UCSD-AML1 (cell line): ENCODE data around the gene TAT.

Experiments used
- DNase-seq: peaks from one replicate; lab custom pipeline; 2025; ENCODE audit not compliant: unreplicated experiment; lab: John Stamatoyannopoulos, UW

The TAT gene

GRCh38 chr16:71547168-71547567 lies 29.7 kb downstream of the TAT start:
- no peak for DNase-seq

GRCh38 chr16:71542377-71542776 lies 34.5 kb downstream of the TAT start:
- peak; percentile 49 for DNase-seq

- peak; percentile 30 for DNase-seq
These were observed 39.2 kb downstream of the TAT start for GRCh38 chr16:71537643-71538042.

- no peak for DNase-seq
These were observed 40.0 kb downstream of the TAT start for GRCh38 chr16:71536752-71537499.

- no peak for DNase-seq
These were observed 44.5 kb downstream of the TAT start for GRCh38 chr16:71532366-71532765.

- DNase-seq, result no peak
These were observed 48.0 kb downstream of the TAT start for GRCh38 chr16:71528863-71529262.

- no peak for DNase-seq
These were observed 48.6 kb downstream of the TAT start for GRCh38 chr16:71528257-71528656.

GRCh38 chr16:71526111-71526631 lies 50.7 kb downstream of the TAT start, which contains the start of gene CHST4:
Gene CHST4, plus strand, starts transcription at chr16:71526426. Its CDS starts 10,252 bp downstream, at chr16:71536678.
- DNase-seq, result no peak

GRCh38 chr16:71524566-71525553 lies 52.0 kb downstream of the TAT start:
- no peak for DNase-seq

GRCh38 chr16:71520550-71520949 lies 56.3 kb downstream of the TAT start:
- DNase-seq, result no peak
